ENCODE results near the gene KLRF1.

DNA sequence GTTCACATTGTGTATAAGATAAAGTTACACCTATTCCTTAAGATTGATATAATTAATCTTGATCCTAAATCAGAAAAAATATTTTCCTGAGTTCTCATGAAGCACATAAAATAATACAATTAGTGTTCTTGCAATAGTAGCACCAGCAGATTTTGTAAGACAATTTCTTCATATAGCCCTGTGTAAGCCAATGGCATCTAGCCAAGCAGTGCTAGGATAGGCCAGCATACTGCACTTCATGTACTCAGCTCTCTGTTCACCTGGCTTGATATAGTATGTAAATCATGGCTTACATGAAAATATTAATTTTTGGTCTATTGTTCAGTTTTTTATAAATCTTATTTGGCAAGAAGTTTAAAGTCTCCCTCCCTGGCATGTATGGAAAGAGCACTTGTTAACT lies 55.9 kb downstream of the KLRF1 start:
- TF ChIP-seq POLR2AphosphoS5 (IDR thresholded peaks at IDR 0.05; ENCODE audit: borderline replicate concordance, low read depth, low read length) (no peak), EZH2 (IDR thresholded peaks at IDR 0.05) (no peak), FOXP2 (optimal IDR thresholded peaks at IDR 0.05; ENCODE audit: control extremely low read depth, extremely low read length, insufficient read depth) (no peak)
